SIG-M5 (cell line): ENCODE data around the gene MAP1LC3B2.

ENCODE experiments used
- DNase-seq: peaks from one replicate; lab custom pipeline; 2025; lab: John Stamatoyannopoulos, UW

Gene MAP1LC3B2

GRCh38 chr12:116615141-116615861, 56.1 kb downstream of the MAP1LC3B2 start:
- no peak for DNase-seq

GRCh38 chr12:116616536-116617248, 57.5 kb downstream of the MAP1LC3B2 start:
- DNase-seq = no peak

GRCh38 chr12:116619246-116619645, 60.1 kb downstream of the MAP1LC3B2 start:
- DNase-seq = no peak

- no peak for DNase-seq
These were observed 60.9 kb downstream of the MAP1LC3B2 start for GRCh38 chr12:116620124-116620491.

- DNase-seq = no peak
These were observed 61.5 kb downstream of the MAP1LC3B2 start for GRCh38 chr12:116620492-116621191.

GRCh38 chr12:116621194-116621593, 62.0 kb downstream of the MAP1LC3B2 start:
- no peak for DNase-seq

GRCh38 chr12:116624516-116624915, 65.3 kb downstream of the MAP1LC3B2 start:
- no peak for DNase-seq

GRCh38 chr12:116626153-116626552, 67.0 kb downstream of the MAP1LC3B2 start:
- DNase-seq = no peak
